ENCODE results near the gene SOX8.

SOX8 gene

DNA sequence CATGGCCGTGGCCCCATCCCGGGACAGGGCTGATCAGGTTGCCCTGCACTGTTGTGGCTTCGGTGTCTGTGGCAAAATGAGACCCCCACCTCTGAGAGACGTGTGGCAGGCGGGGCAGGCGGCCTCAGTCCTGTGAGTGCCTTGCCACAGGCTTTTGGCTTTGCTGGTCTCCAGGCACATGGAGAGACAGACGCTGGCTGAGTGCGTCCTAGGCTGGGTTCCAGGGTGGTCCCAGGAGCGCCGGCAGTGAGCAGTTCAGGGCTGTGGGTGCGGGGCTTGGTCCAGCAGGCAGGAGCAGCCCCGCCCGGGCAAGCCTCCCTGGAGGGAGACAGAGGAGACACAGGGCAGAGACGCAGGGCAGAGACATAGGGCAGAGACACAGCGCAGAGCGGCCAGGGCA, 29.2 kb downstream of the SOX8 start:
- DNase-seq: no peak

DNA sequence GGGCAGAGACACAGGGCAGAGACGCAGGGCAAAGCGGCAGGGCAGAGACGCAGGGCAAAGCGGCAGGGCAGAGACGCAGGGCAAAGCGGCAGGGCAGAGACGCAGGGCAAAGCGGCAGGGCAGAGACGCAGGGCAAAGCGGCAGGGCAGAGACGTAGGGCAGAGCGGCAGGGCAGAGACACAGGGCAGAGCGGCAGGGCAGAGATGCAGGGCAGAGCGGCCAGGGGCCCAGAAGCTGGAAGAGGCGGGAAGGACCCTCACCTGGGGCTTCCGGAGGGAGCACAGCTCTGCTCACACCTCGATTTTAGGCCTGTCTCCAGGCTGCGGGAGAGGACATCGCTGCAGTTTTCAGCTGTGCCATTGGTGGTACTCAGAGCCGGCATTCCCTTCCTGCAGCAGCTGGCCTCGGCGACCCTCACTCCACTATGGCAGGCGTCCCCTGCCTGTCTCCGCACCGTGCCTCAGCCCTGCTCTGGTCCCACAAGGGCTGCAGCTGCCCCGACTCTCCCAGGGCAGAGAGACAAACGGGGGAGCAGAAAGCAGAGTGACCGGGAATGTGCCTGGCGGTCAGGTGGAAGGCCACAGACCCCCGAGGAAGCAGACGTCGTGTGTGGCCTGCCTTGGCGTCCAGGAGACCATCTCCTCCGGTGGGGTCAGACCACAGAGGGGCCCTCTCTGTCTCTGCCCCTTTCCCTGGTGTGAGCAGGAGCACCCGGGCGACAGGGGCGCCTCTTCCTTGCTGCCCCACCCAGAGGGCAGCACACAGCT, 29.9 kb downstream of the SOX8 start:
- DNase-seq: no peak

DNA sequence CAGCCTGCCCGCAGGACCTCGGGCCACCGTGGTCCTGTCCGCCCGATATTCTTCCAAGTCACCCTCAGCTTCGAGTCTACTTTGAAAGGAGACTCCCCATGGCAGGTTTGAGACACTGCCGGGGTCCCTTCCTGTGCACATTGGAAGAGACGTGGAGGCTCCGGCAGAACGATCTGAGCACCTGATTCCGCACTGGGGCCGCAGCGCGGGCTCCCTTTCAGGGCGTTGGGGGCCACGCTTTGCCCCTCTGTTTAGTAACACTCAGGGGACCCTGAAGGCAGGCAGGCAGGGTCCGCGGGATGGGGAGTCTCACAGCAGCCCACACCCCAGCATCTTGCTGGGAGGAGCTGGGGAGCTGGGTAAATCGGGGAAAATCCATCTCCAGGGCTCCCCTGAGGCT, 30.6 kb downstream of the SOX8 start:
- no peak for DNase-seq

DNA sequence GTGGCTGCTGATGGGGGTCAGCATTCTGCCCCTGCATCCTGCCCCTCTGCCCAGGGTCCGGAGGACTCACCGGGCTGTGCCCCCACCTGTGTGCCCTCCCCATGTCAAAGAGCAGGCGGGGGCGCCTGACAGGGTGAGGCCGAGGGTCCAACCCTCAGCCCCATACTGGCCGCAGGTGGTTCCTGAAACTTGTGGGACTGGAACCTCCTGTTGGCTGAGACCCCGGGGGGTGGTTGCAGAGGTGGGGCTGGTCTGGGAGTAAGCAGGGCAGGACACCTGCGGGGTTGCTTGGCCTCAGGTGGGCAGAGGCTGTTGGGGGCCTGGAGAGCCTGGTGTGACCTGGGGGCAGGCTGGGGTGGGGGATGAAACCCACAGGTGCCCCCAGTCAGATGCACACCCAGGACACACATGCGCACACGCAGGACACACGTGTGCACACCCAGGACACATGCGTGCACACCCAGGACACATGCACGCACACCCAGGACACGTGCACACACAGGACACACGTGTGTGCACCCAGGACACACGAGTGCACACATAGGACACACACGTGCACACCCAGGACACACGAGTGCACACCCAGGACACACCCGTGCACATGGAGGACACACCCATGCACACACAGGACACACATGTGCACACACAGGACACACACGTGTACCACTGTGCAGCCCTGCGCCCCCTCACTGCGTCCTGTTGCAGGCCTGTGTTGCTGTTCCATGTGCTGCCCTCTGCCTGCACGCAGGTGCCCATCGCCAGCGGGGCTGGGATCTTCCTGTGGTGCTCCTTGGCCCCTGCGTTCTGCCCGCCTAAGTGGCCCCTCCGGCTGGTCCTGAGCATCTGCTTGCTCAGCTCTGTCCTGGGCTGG, 31.4 kb downstream of the SOX8 start:
- no peak for DNase-seq

DNA sequence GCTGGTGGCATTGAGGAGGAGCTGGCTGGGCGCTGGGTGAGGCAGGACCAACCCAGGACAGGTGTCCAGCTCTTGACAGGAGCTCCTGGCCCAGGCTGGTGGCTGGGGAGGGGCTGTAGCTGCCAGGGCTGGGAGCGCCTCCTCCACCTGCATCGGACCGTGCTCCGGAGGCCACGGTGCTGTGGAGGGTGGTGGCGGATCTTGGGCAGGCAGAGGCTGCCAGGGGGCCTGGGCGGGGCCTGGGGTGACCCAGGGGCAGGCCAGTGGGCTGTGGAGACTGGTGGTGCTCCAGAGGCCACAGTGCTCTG, 32.0 kb downstream of the SOX8 start:
- DNase-seq: no peak

DNA sequence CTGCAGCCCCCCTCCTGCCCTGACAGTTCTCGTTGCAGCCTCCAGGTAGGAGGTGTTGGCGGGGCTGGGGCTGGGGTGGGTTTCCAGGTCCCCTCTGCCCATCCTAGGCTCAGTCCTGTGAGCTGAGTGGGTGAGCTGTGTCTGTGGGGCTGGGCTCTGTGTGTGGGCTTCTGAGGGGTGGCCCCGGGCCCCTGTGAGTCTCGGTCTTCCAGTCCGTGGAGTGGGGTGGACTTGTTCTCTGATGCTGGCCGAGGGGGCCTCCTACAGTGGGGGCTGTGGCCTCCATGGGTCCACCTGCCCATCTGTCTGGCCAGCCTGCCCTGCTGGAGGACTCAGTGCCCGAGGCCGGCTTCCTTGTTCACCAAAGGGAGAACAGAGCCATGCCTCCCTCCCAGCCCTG, 32.7 kb downstream of the SOX8 start:
- no peak for DNase-seq

DNA sequence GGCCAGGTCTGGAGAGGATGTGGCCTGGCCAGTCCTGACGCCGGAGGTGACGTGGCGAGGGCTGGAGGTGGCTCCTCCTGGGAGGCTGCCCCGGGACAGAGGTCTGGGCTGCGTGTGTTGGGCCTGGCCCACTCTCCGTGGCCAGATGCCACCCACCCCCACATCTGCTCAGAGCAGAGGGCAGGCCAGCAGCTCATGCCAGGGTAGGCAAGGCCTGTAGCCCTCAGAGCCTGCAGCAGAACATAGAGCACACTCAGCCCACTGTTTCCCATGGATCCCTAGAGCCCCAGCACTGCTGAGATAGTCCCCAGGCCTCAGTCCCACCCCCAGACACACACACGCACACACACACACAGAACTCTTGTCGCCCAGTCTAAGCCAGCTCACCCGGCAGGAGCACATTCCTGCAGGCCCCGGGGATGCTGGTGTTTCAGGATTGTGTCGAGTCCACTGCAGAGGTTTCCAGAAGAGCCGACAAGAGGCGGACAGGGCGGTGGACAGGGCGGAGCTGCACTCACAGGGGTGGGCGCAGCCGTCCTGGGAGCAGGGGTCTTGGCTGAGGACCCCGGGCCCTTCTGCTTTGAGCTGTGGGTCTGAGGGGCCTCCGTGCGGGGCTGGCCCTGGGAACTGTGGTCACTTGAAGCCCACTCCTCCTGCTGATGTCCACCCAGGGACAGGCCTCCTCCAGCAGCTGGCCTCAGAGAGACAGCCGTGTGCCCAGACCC, 33.4 kb downstream of the SOX8 start:
- no peak for DNase-seq

DNA sequence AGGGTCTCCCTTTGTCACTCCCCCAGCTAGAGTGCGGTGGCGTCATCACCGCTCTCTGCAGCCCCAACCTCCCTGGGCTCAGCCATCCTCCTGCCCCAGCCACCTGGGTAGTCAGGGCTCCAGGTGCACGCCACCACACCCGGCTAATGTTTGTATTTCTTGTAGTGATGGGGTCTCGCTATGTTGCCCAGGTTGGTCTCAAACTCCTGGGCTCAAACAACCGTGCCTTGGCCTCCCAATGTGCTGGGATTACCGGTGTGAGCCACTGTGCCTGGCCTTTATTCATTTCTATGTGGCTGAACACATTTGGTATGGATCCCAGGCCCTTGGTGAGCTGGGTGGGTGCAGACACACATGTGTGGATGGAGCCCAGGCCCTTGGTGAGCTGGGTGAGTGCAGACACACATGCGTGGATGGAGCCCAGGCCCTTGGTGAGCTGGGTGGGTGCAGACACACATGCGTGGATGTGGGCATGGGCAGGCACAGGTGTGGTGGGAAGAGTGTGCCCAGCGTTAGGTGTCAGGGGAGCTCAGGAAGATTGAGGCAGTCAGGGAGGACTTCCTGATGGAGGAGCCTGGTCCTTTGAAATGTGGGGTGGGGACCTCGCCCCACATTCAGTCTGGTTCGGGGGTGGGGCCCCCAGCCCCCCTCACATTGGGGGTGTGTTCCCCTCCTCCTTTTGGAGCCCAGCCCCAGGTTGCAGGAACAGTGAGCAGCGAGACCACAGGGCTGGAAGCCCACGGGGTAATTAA, 37.1 kb downstream of the SOX8 start:
- no peak for DNase-seq

DNA sequence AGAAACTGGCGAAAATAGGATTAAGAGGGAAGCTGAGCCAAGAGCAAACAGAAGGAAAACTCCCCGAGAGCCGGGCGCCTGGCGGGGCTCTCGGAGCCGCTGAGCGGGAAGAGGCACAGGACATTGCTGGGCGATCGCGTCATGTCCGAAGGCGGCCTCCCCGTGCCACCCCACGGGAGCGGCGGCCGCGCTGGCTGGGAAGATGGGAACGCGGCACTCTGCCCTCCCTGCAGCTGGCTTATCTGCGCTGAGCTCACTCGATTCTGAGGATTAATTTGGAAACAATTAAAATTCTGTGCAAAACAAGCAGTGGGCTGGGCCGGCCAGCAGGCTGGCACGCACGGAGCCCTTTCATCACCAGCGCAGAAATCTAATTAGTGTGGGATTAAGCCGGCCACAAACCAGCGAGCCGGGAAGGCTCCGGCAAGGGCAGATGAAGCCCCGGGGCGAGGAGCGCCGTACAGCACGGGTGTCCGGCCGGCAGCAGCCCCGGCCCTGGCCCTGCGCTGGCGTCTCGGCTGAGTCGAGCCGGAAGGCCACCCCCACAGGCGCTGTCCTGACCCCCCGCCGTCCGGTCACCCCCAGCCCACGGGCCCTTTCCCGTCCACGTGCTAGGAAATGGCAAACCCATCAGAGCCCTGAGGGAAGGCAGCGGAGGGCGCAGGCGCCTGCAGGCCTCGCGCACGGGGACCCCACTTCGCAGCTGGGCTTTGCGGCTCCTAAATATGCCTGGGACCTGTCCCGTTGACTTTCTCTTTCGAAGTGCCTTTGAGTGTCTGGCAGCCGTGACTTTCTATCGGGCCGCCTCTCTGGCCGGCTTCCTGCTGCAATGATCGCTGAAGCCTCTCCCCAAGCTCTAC, 37.9 kb downstream of the SOX8 start:
- DNase-seq: no peak

DNA sequence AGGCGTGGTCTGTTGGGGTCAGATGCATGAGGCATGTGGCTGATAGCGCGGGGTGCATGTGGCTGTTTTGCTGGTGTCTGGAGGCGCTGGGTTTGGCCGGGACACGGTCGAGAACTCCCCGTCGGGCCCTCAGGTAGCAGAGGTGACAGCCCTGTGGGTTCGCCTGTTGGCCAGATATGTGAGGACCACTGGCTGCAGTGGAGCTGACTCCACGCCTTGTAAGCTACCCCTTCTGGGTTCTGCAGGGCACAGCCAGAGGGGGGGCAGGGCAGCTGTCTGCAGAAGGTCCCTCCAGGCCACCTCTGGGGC, 38.5 kb downstream of the SOX8 start:
- no peak for DNase-seq

DNA sequence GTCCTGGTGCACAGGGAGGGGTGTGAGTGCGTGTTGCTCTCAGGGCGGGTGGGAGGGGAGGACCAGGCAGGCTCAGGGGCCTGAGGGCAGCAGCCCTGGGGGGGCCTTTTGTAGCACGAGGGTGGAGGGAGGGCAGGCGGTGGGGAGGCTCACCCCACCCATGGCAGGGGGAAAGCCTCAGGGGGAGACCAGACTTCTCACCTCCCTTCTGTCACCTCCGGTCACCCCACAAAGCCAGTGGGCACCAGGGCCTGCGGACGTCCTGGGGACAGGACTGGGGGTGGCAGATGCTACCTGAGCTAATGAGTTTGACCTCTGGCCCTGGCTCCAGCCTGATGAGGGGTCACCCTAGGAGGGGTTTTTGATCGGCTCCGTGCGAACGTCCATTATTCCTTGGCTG, 39.0 kb downstream of the SOX8 start:
- DNase-seq: no peak

DNA sequence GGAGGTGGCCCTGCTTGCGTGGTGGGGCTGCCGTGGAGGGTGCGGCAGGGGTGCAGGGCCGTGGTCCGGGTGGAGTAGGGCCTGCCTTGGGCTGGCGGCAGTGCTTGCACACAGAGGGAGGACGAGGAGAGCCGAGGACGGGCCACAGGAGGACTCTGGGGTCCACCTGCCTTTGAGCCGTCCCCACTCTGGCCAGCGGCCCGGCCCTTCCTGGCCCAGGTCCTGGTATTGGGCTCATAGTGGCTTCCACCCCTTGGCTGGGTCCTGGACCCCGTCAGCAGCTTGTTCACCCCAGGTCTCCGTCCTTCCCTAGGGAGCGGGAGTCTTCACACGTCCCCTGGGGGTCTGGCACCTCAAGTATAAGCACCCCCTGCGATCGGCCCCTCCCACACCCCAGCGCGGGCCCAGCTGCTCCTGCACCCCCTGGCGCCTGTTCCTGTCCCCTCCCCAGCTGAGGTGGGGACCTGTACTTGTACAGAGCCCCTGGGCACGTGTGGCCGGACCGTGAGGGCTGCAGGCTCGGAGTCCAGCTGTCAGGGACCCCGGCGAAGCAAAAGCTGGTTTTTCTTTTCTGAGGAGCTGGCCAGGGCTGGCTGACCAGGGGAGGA, 40.1 kb downstream of the SOX8 start:
- no peak for DNase-seq

DNA sequence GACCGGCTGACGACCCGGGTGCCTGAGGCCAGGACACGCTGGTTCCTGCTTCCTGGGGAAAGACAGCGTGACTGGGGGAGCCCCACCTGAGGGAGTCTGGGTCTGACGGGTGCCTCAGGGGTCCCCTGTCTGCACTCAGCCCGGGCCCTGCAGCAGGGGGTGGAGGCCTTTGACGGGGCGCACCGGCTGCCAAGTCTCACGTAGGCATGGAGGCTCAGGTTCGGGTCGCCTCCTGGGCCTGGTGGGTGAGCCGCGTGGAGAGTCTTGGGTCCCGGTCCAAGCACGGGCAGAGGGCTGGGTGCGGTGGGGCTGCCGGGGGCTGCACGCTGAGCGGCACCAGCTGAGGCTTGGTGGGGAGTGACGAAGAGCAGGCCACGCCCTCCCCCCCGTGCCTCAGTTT, 40.9 kb downstream of the SOX8 start:
- DNase-seq: no peak

DNA sequence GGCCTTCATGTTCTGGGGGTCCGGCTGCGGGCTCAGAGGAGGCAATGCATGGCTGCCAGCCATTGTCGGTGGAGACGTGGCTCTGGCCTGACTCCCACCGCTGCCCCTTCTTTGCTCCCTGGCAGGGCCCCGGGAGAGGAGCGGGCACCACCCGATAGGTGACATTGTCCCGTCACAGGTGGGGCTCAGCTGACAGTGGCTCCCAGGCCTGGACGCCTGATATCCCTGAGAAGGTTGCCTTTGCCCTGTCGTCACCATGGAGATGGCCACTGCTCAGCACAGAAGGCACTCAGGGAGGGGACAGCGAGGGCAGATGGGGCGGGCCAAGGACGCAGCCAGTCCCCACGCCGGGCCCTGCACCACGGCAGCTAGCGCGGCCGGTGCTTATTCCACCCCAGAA, 42.6 kb downstream of the SOX8 start:
- no peak for DNase-seq

DNA sequence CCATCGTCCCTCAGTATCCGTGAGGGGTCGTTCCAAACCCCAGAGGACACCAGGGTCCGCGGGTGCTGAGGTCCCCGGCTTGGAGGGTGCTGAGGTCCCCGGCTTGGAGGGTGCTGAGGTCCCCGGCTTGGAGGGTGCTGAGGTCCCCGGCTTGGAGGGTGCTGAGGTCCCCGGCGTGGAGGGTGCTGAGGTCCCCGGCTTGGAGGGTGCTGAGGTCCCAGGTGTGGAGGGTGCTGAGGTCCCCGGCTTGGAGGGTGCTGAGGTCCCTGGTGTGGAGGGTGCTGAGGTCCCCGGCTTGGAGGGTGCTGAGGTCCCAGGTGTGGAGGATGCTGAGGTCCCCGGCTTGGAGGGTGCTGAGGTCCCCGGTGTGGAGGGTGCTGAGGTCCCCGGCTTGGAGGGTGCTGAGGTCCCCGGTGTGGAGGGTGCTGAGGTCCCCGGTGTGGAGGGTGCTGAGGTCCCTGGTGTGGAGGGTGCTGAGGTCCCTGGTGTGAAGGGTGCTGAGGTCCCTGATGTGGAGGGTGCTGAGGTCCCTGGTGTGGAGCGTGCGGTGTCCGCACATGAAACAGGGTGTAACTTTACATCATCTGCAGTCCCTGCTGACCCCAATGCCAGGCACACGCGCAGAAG, 43.7 kb downstream of the SOX8 start:
- peak; percentile 18 for DNase-seq

DNA sequence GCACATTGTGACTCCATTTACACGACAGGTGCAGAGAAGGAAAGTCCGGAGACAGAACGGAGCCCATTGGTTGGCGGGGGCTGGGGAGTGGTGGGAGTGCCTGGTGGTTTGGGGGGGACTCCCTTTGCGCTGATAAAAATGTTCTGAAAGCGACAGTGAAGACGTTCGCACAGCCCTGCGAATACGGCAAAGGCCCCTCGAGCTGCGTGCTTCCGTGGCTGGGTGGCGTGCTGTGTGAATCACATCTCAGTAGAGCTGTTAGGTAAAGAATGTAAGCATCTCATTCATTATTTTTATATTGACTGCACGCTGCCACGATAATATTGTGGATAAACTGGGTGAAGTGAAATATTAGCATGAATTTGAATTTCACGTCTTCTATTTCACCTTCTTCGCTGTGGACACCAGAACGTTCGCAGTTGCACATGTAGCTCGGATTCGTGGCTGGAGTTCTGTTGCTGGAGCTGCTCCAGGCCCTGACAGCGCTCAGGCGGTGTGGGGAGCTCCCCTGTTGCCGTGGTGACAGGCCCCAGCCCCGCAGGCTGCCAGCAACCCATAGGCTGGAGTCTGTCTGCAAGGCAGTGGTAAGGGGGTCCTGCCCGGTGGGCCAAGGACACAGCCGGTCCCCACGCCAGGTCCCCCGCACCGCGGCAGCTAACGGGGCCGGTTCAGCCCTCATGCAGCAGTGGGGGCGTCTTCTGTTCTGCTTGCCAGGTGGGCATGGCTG, 44.6 kb downstream of the SOX8 start:
- DNase-seq: no peak

DNA sequence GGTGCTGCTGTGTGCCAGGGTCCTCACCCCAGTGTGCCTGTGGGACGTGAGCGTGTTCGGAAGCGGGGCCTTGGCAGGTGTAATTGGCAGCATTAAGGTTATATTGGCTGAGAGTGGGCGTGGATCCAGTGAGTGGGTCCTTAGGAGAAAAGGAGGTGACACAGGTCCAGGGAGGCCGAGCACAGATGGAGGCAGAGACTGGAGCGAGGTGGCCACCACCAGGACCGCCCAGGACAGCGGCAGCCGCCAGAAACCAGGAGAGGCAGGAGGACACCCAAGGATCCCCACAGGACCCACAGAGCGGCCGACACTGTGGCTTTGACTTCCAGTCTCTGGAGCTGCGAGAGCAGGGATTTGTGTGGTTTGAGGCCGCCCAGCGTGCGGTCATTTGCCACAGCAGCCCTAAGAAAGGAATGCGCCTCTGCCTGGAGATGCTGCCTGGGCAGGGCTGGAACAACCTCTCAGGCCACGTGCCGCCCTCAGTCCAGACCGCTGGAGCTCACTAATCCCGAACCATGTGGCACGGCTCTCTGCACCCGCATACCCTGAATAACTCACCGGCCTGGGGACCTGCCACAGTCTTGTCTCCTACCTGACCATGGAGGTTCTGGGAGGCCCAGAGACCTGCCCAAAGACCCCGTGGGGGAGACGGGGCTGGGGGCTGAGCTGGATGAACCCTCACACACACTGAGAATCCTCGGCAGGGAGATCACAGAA, 45.4 kb downstream of the SOX8 start:
- no peak for DNase-seq

DNA sequence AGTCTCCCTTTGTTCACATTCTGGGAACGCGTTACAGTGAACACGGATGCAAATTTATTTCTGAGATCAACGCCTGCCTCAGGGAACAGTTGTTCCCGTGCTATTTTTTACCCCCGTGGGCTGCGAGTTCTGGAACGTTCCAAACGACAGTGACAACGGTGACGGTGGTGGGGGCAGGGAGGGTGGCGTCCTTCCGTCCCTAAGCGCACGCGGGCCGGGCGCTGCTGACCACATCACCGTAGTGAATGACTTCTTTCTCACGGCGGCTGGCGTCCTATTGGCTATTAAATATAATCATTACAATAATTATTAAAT, 45.9 kb downstream of the SOX8 start:
- DNase-seq: no peak

DNA sequence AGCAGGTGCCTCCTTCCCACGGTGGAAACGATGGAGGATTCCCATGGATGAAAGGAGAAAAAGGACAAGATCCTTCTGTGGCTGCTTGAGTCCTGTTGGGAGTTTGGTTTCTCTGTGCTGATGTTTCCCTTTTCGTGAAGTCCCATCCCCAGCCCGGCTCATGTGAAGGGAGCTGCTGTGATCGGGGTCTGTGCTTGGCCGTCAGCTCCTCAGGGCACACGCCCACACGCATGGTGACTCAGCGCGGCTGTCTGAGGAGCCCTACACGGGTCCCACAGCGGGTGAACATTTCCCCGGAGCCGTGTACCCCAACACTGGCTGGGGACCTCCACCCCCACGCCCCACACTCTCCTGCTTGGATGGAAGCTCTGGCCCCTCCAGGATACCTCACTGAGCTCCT, 46.5 kb downstream of the SOX8 start:
- no peak for DNase-seq
